HG02798 (cell line): Measurements from ENCODE around the gene EIF4G1.
A peak's percentile ranks its signal among the peaks of the same experiment; 100 is the strongest.

Source experiments
- ATAC-seq: cut with Tn5 transposase; IDR thresholded peaks from one replicate; pipeline ENCODE4 v1.9.1; 2021; ENCODE audit warnings: mild to moderate bottlenecking; ENCODE audit not compliant: unreplicated experiment, poor library complexity

Gene EIF4G1

GRCh38 chr3:184299488-184300377 lies 14.7 kb upstream of the EIF4G1 start:
- ATAC-seq = no peak

- no peak for ATAC-seq
Measured at GRCh38 chr3:184300378-184300720, 14.1 kb upstream of the EIF4G1 start.

- no peak for ATAC-seq
Measured at GRCh38 chr3:184305577-184305976, 8.8 kb upstream of the EIF4G1 start.

GRCh38 chr3:184306341-184306972 lies 7.9 kb upstream of the EIF4G1 start:
- ATAC-seq = no peak

- ATAC-seq = no peak
Measured at GRCh38 chr3:184307915-184308314, 6.5 kb upstream of the EIF4G1 start.

GRCh38 chr3:184308744-184309143 lies 5.7 kb upstream of the EIF4G1 start:
- ATAC-seq = no peak

- no peak for ATAC-seq
Measured at GRCh38 chr3:184311633-184312032, 2.8 kb upstream of the EIF4G1 start.

GRCh38 chr3:184314700-184315542 lies 515 bp downstream of the EIF4G1 start:
- ATAC-seq = peak; percentile 51

- no peak for ATAC-seq
Measured at GRCh38 chr3:184315543-184315867, 1.1 kb downstream of the EIF4G1 start.

- ATAC-seq = no peak
Measured at GRCh38 chr3:184315871-184316661, 1.7 kb downstream of the EIF4G1 start.

GRCh38 chr3:184316792-184317191 lies 2.4 kb downstream of the EIF4G1 start:
- no peak for ATAC-seq

GRCh38 chr3:184317201-184317600 lies 2.8 kb downstream of the EIF4G1 start:
- ATAC-seq = no peak

GRCh38 chr3:184320104-184320445 lies 5.7 kb downstream of the EIF4G1 start:
- no peak for ATAC-seq

GRCh38 chr3:184321666-184322065 lies 7.3 kb downstream of the EIF4G1 start:
- no peak for ATAC-seq

- ATAC-seq = no peak
Measured at GRCh38 chr3:184322731-184323487, 8.5 kb downstream of the EIF4G1 start.

- ATAC-seq = no peak
Measured at GRCh38 chr3:184323696-184324095, 9.3 kb downstream of the EIF4G1 start.

- ATAC-seq = no peak
Measured at GRCh38 chr3:184325269-184325668, 10.9 kb downstream of the EIF4G1 start.

- no peak for ATAC-seq
Measured at GRCh38 chr3:184325715-184326369, 11.4 kb downstream of the EIF4G1 start.

- ATAC-seq = no peak
Measured at GRCh38 chr3:184327171-184327570, 12.8 kb downstream of the EIF4G1 start.
